Endothelial cell of umbilical vein (primary cell): Measurements from ENCODE around the gene UBAC1. TPM values are rescaled to one million over a fixed set of nuclear protein-coding genes. Genes with fewer than 3 reads are reported as not detected.

Source experiments
- BruUV-seq: library from RNA; stranded (reverse); fragments of 400-500 nt; replicated peaks from 2 replicates; lab custom pipeline; 2021; lab: Mats Ljungman, UMichigan
- CTCF ChIA-PET: fragments of 300-600, 350-600 bp; sonication (Branson Sonifier 250); formaldehyde crosslinking; loops from one replicate; lab custom pipeline; 2021; ENCODE audit warnings: antibody characterized with exemption, inconsistent platforms; lab: Charles Lee
- POLR2A ChIA-PET: fragments of 300-600, 350-600 bp; sonication (Branson Sonifier 250); formaldehyde crosslinking; loops from one replicate; lab custom pipeline; 2021; ENCODE audit warnings: antibody characterized with exemption, inconsistent platforms; lab: Charles Lee
- DNase-seq: peaks from one replicate; pipeline ENCODE4 v3.0.0-alpha.2; 2011; ENCODE audit warnings: low read depth, low spot score
- FAIRE-seq: peaks from 2 replicates; lab custom pipeline; 2011; peaks lifted over from hg19 to GRCh38; lab: Jason Lieb, UNC
- H2AFZ ChIP-seq: 2 replicates; pipeline ENCODE4 v1.6.0; 2012; ENCODE audit warnings: low read depth, low read length, control low read depth, inconsistent platforms
- H3K27ac ChIP-seq: 2 replicates; pipeline ENCODE4 v1.5.1; 2011; ENCODE audit warnings: low read depth, mild to moderate bottlenecking, control low read depth, low read length, moderate library complexity; ENCODE audit not compliant: insufficient read depth
- H3K27me3 ChIP-seq, 2 experiments: 2 replicates each; pipeline versions ENCODE4 v1.6.0 to v1.6.1; 2011; ENCODE audit warnings: low read length in 2 of 2, mixed read lengths in 1 of 2; ENCODE audit not compliant: control insufficient read depth in 2 of 2, insufficient read depth in 2 of 2
- H3K36me3 ChIP-seq, 2 experiments: 2 replicates in 1 of 2; 3 replicates in 1 of 2; pipeline ENCODE4 v1.5.1; 2011; ENCODE audit warnings: low read length in 2 of 2, mild to moderate bottlenecking in 1 of 2, moderate library complexity in 1 of 2; ENCODE audit not compliant: control insufficient read depth in 2 of 2, insufficient read depth in 2 of 2; ENCODE audit errors: extremely low read depth in 1 of 2
- H3K4me1 ChIP-seq: 3 replicates; pipeline ENCODE4 v1.5.1; 2011; ENCODE audit warnings: mild to moderate bottlenecking, low read length; ENCODE audit not compliant: control insufficient read depth, insufficient read depth; ENCODE audit errors: extremely low read depth
- H3K4me2 ChIP-seq: 2 replicates; pipeline ENCODE4 v1.6.1; 2011; ENCODE audit warnings: low read length, control low read depth, mixed read lengths; ENCODE audit not compliant: insufficient read depth
- H3K4me3 ChIP-seq, 3 experiments: fragments of 200-600 bp in 1 of 3; sonication (generic), shearing (Covaris generic) in 1 of 3; replicated peaks in 1 of 3; 2 replicates each; pipeline ENCODE4 v1.5.1; 2011 to 2016; ENCODE audit warnings: control low read depth in 3 of 3, low read length in 3 of 3, mild to moderate bottlenecking in 2 of 3, inconsistent platforms in 1 of 3, low read depth in 1 of 3, moderate library complexity in 1 of 3; ENCODE audit not compliant: insufficient read depth in 1 of 3
- H3K79me2 ChIP-seq: 2 replicates; pipeline ENCODE4 v1.6.0; 2012; ENCODE audit warnings: low read length, inconsistent platforms; ENCODE audit not compliant: control insufficient read depth, insufficient read depth
- H3K9ac ChIP-seq: replicated peaks from 2 replicates; pipeline ENCODE3; 2011; ENCODE audit warnings: low read length, control low read depth; ENCODE audit not compliant: insufficient read depth; ENCODE audit errors: extremely low read depth
- H3K9me1 ChIP-seq: replicated peaks from 3 replicates; pipeline ENCODE4 v1.6.0; 2011; ENCODE audit warnings: mild to moderate bottlenecking, low read length; ENCODE audit not compliant: control insufficient read depth, insufficient read depth; ENCODE audit errors: extremely low read depth
- H3K9me3 ChIP-seq: replicated peaks from 2 replicates; pipeline ENCODE4 v1.5.1; 2012; ENCODE audit warnings: low read length, inconsistent platforms; ENCODE audit not compliant: control insufficient read depth, insufficient read depth
- H4K20me1 ChIP-seq: replicated peaks from 2 replicates; pipeline ENCODE3; 2011; ENCODE audit warnings: mild to moderate bottlenecking, low read length; ENCODE audit not compliant: control insufficient read depth, insufficient read depth; ENCODE audit errors: extremely low read depth
- CTCF ChIP-seq, 2 donors: IDR thresholded peaks; 1 replicate in 1 of 2; 2 replicates in 1 of 2; pipeline ENCODE4 v1.5.1; 2011; ENCODE audit warnings: low read length in 2 of 2, mild to moderate bottlenecking in 2 of 2, moderate library complexity in 2 of 2, control low read depth in 1 of 2, inconsistent platforms in 1 of 2, low read depth in 1 of 2; ENCODE audit not compliant: insufficient read depth in 1 of 2; ENCODE audit errors: extremely low read depth in 1 of 2
- EZH2 ChIP-seq: IDR thresholded peaks from 2 replicates; pipeline ENCODE4 v1.6.1; 2012; ENCODE audit warnings: borderline replicate concordance, low read depth, mild to moderate bottlenecking, moderate library complexity, low read length, inconsistent platforms; ENCODE audit not compliant: severe bottlenecking
- FOS ChIP-seq: IDR thresholded peaks from 2 replicates; pipeline ENCODE4 v1.6.1; 2011; ENCODE audit warnings: mild to moderate bottlenecking, low read length, moderate library complexity, borderline replicate concordance; ENCODE audit not compliant: insufficient read depth
- GATA2 ChIP-seq: IDR thresholded peaks from 2 replicates; pipeline ENCODE4 v1.7.0; 2011; ENCODE audit warnings: low read depth, mild to moderate bottlenecking, moderate library complexity, mixed read lengths, low read length; ENCODE audit not compliant: insufficient read length, insufficient read depth
- JUN ChIP-seq: IDR thresholded peaks from 2 replicates; pipeline ENCODE4 v1.6.1; 2011; ENCODE audit warnings: borderline replicate concordance, low read depth; ENCODE audit not compliant: insufficient read length, insufficient read depth
- MAX ChIP-seq: IDR thresholded peaks from 2 replicates; pipeline ENCODE4 v1.6.1; 2011; ENCODE audit not compliant: insufficient read depth, insufficient read length
- MYC ChIP-seq: IDR thresholded peaks from one replicate; pipeline ENCODE4 v1.6.1; 2011; ENCODE audit warnings: mild to moderate bottlenecking, low read depth, low read length
- POLR2A ChIP-seq: IDR thresholded peaks from 2 replicates; pipeline ENCODE4 v1.6.1; 2012; ENCODE audit warnings: low read depth, mild to moderate bottlenecking, control low read depth, low read length
- POLR2AphosphoS5 ChIP-seq: IDR thresholded peaks from 2 replicates; pipeline ENCODE4 v1.6.1; 2012; ENCODE audit warnings: low read depth, mild to moderate bottlenecking, control low read depth, low read length, moderate library complexity; ENCODE audit not compliant: insufficient read depth
- dilution Hi-C: fragments of 300-500 bp; cut with MboI; formaldehyde crosslinking; loops from one replicate; pipeline ENCODE4 v1.15.0; 2019; ENCODE audit warnings: low sequenced_read_pairs; ENCODE audit not compliant: extremely low pct_ligation_motif_present
- intact Hi-C: fragments of 100-400 bp; cut with micrococcal nuclease; formaldehyde crosslinking; loops from one replicate; pipeline ENCODE4 v1.10.0; 2022
- polyA plus RNA-seq, 4 experiments: library from polyadenylated mRNA; depleted of rRNA in 3 of 4; stranded (reverse) in 3 of 4; unstranded in 1 of 4; fragments of >200 nt; gene quantifications; 2 replicates each; pipeline versions ENCODE4 v1.2.1 to v1.2.3, GENCODE V29; 2011 to 2012; ENCODE audit warnings: missing spikeins in 1 of 4
- total RNA-seq: library from RNA; stranded (reverse); gene quantifications from 2 replicates; pipeline ENCODE4 v1.2.3, GENCODE V29; 2021

UBAC1 gene
- total and polyA plus RNA-seq, 2 donors (not counting 3 experiments of a cell fraction or from before 2014, with no cell fraction given) = 39.5 to 56.7 TPM

GRCh38 chr9:135910216-135910615 lies 51.0 kb downstream of the UBAC1 start:
- Histone ChIP-seq H4K20me1 (no peaks in the 10 kb centered on the region), H3K9me3 (no peaks in the 10 kb centered on the region), H3K4me2 (peak overlapping the region; percentile 29), H3K9ac (no peak overlapping the region), H3K4me3 (no peak overlapping the region), H3K4me1 (peaks cover 29% of the 10 kb centered on the region), H3K27ac (no peak overlapping the region), H3K36me3 (peaks cover 4% of the 10 kb centered on the region in 2 experiments), H3K27me3 (no peaks in the 10 kb centered on the region), H3K79me2 (peaks cover 50% of the 10 kb centered on the region), H2AFZ (no peak overlapping the region), H3K9me1 (no peaks in the 10 kb centered on the region)
- intact Hi-C loops = no loop called here
- CTCF ChIA-PET = no interaction called here
- TF ChIP-seq CTCF (IDR thresholded peaks at IDR 0.05; ENCODE audit: extremely low read depth in 1 of 2, insufficient read depth in 1 of 2, low read depth in 1 of 2, low read length in 2 of 2) = no peak
- TF ChIP-seq POLR2A = no peak
- TF ChIP-seq EZH2 = no peak
- TF ChIP-seq POLR2AphosphoS5 = no peak
- TF ChIP-seq FOS = no peak
- TF ChIP-seq GATA2 = no peak
- TF ChIP-seq JUN = no peak
- no peak for TF ChIP-seq MYC
- no peak for TF ChIP-seq MAX
- DNase-seq (no peak), FAIRE-seq (peak; percentile 21)
- POLR2A ChIA-PET = interaction anchor here (0.6 kb wide), 1 partner anchor 11 kb away, joined by 4 read pairs; no protein-coding TSS in a partner anchor
- dilution Hi-C loops = no loop called here
- BruUV-seq = no TSS peak
